HUES6 (cell line): ENCODE measurements around the gene MAPKAP1.

Experiments used
- H3K27ac ChIP-seq: 2 replicates; pipeline ENCODE4 v1.7.0; 2013; ENCODE audit warnings: low read depth, mild to moderate bottlenecking, low read length, inconsistent platforms
- H3K27me3 ChIP-seq: 2 replicates; pipeline ENCODE4 v1.6.1; 2013; ENCODE audit warnings: low read length; ENCODE audit not compliant: control insufficient read depth, insufficient read depth
- H3K36me3 ChIP-seq: 2 replicates; pipeline ENCODE4 v1.6.1; 2013; ENCODE audit warnings: low read length; ENCODE audit not compliant: control insufficient read depth, insufficient read depth
- H3K4me1 ChIP-seq: 2 replicates; pipeline ENCODE4 v1.6.1; 2013; ENCODE audit warnings: low read length; ENCODE audit not compliant: control insufficient read depth, insufficient read depth
- H3K4me3 ChIP-seq: 2 replicates; pipeline ENCODE4 v1.5.1; 2013; ENCODE audit warnings: low read depth, low read length
- H3K9ac ChIP-seq: one replicate; pipeline ENCODE4 v1.6.1; 2013; ENCODE audit warnings: mild to moderate bottlenecking, low read length
- H3K9me3 ChIP-seq: 2 replicates; pipeline ENCODE4 v1.6.1; 2013; ENCODE audit warnings: low read depth, low read length; ENCODE audit not compliant: control insufficient read depth, insufficient read depth

Gene MAPKAP1

GRCh38 chr9:125522328-125522725 lies 184.7 kb downstream of the MAPKAP1 start:
- H3K27ac ChIP-seq = no peak overlapping the region
- no peaks in the 10 kb centered on the region for H3K9me3 ChIP-seq
- no peak overlapping the region for H3K9ac ChIP-seq
- 0 out of 2 replicates have a peak, but pooled peaks cover 4% of the 10 kb centered on the region for H3K36me3 ChIP-seq
- no peak overlapping the region for H3K4me3 ChIP-seq
- no peaks in the 10 kb centered on the region for H3K27me3 ChIP-seq
- peaks cover 23% of the 10 kb centered on the region for H3K4me1 ChIP-seq

GRCh38 chr9:125521462-125522327 lies 185.3 kb downstream of the MAPKAP1 start:
- Histone ChIP-seq H3K36me3 (0 out of 2 replicates have a peak, but pooled peaks cover 4% of the 10 kb centered on the region), H3K4me3 (no peak overlapping the region), H3K27ac (no peak overlapping the region), H3K27me3 (no peaks in the 10 kb centered on the region), H3K9ac (no peak overlapping the region), H3K9me3 (no peaks in the 10 kb centered on the region), H3K4me1 (peaks cover 29% of the 10 kb centered on the region)

GRCh38 chr9:125519734-125520133 lies 187.3 kb downstream of the MAPKAP1 start:
- Histone ChIP-seq H3K9ac (no peak overlapping the region), H3K4me3 (no peak overlapping the region), H3K9me3 (no peaks in the 10 kb centered on the region), H3K4me1 (peaks cover 43% of the 10 kb centered on the region), H3K27me3 (no peaks in the 10 kb centered on the region), H3K36me3 (0 out of 2 replicates have a peak, but pooled peaks cover 4% of the 10 kb centered on the region), H3K27ac (no peak overlapping the region)

GRCh38 chr9:125517577-125517976 lies 189.4 kb downstream of the MAPKAP1 start:
- Histone ChIP-seq H3K36me3 (0 out of 2 replicates have a peak, but pooled peaks cover 4% of the 10 kb centered on the region), H3K4me3 (no peak overlapping the region), H3K9me3 (no peaks in the 10 kb centered on the region)

GRCh38 chr9:125515983-125516940 lies 190.7 kb downstream of the MAPKAP1 start:
- H3K36me3 ChIP-seq = 0 out of 2 replicates have a peak, but pooled peaks cover 4% of the 10 kb centered on the region
- no peaks in the 10 kb centered on the region for H3K27me3 ChIP-seq
- peak overlapping the region; percentile 7; the same call in 1 of the 2 replicates for H3K27ac ChIP-seq
- peaks cover 55% of the 10 kb centered on the region for H3K4me1 ChIP-seq
- no peaks in the 10 kb centered on the region for H3K9me3 ChIP-seq
- peak overlapping the region; percentile 9 for H3K9ac ChIP-seq
- no peak overlapping the region for H3K4me3 ChIP-seq

More at GRCh38 chr9:125517577-125517976, 189.4 kb downstream of the MAPKAP1 start:
- H3K4me1 ChIP-seq = peaks cover 48% of the 10 kb centered on the region
- H3K9ac ChIP-seq = no peak overlapping the region
- no peaks in the 10 kb centered on the region for H3K27me3 ChIP-seq
- no peak overlapping the region for H3K27ac ChIP-seq

- H3K27ac ChIP-seq = no peak overlapping the region
- H3K27me3 ChIP-seq = no peaks in the 10 kb centered on the region
- no peaks in the 10 kb centered on the region for H3K9me3 ChIP-seq
- H3K36me3 ChIP-seq = no peaks in the 10 kb centered on the region
- no peak overlapping the region for H3K4me3 ChIP-seq
- H3K4me1 ChIP-seq = peaks cover 55% of the 10 kb centered on the region
- peak overlapping the region; percentile 35 for H3K9ac ChIP-seq
Observed at GRCh38 chr9:125515281-125515680, 191.7 kb downstream of the MAPKAP1 start.

- no peaks in the 10 kb centered on the region for H3K9me3 ChIP-seq
- no peak overlapping the region for H3K9ac ChIP-seq
- peaks cover 55% of the 10 kb centered on the region for H3K4me1 ChIP-seq
- no peak overlapping the region for H3K4me3 ChIP-seq
- no peaks in the 10 kb centered on the region for H3K36me3 ChIP-seq
- H3K27me3 ChIP-seq = no peaks in the 10 kb centered on the region
- no peak overlapping the region for H3K27ac ChIP-seq
Observed at GRCh38 chr9:125514468-125514867, 192.5 kb downstream of the MAPKAP1 start.

- Histone ChIP-seq H3K9ac (no peak overlapping the region), H3K4me1 (peaks cover 55% of the 10 kb centered on the region)
Observed at GRCh38 chr9:125513668-125514413, 193.2 kb downstream of the MAPKAP1 start.

GRCh38 chr9:125513303-125513667 lies 193.7 kb downstream of the MAPKAP1 start:
- Histone ChIP-seq H3K9me3 (no peaks in the 10 kb centered on the region), H3K4me1 (peaks cover 55% of the 10 kb centered on the region), H3K27me3 (no peaks in the 10 kb centered on the region), H3K36me3 (no peaks in the 10 kb centered on the region), H3K27ac (no peak overlapping the region), H3K4me3 (no peak overlapping the region), H3K9ac (no peak overlapping the region)

More at GRCh38 chr9:125513668-125514413, 193.2 kb downstream of the MAPKAP1 start:
- Histone ChIP-seq H3K27me3 (no peaks in the 10 kb centered on the region), H3K36me3 (no peaks in the 10 kb centered on the region), H3K9me3 (no peaks in the 10 kb centered on the region), H3K4me3 (no peak overlapping the region), H3K27ac (no peak overlapping the region)

- Histone ChIP-seq H3K36me3 (no peaks in the 10 kb centered on the region), H3K27me3 (no peaks in the 10 kb centered on the region), H3K9ac (no peak overlapping the region), H3K4me1 (peaks cover 49% of the 10 kb centered on the region), H3K4me3 (no peak overlapping the region), H3K27ac (no peak overlapping the region), H3K9me3 (no peaks in the 10 kb centered on the region)
Observed at GRCh38 chr9:125511789-125512660, 195.0 kb downstream of the MAPKAP1 start.
